Hair follicle dermal papilla cell (primary cell): ENCODE data around the gene ZBTB14. TPM values are rescaled to one million over a fixed set of nuclear protein-coding genes. Genes with fewer than 3 reads are reported as not detected.

Source experiments
- total RNA-seq: library from RNA; depleted of rRNA; stranded (reverse); fragments of >200 nt; gene quantifications from 2 replicates; pipeline ENCODE4 v1.2.3, GENCODE V29; 2012

The ZBTB14 gene, protein sequence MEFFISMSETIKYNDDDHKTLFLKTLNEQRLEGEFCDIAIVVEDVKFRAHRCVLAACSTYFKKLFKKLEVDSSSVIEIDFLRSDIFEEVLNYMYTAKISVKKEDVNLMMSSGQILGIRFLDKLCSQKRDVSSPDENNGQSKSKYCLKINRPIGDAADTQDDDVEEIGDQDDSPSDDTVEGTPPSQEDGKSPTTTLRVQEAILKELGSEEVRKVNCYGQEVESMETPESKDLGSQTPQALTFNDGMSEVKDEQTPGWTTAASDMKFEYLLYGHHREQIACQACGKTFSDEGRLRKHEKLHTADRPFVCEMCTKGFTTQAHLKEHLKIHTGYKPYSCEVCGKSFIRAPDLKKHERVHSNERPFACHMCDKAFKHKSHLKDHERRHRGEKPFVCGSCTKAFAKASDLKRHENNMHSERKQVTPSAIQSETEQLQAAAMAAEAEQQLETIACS
- 14.2 and 14.6 TPM in 2 replicates for total RNA-seq

DNA sequence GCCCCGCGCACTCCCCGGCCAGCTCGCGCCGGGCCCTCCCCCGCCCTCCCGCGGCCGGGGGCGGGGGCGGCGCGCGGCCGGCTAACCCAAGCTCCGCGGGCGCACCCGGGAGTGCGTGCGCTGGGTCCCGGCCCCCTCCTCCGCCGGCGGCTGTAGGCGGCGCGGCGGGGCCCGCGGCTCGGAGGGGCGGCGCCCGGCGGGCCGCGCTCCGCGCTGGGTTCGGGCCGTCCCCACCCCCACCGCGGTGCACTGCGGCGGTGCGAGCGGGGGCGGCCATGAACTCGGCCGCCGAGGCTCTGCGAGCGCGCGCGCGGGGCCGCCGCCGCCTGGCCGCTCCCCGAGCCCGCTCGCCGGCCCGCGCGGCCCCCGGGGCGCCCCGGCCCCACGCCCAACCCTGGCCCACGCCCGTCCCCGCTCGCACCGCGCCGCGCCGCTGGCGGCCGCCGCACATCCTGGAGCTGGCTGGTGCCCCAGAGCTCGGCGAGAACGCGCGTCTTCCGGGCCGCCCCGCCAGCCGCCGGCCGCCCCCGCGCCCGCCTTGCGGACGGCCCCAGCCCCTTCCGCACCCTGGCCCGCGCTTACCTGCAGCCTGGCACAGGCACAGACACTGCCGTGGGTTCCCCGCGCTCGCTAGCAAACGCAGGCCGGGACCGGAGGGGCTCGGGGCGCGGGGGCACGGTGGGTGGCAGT is at the start of gene ZBTB14:
ZBTB14 (minus strand) TSS at position 496 of the 690 bp plus-strand sequence. CDS start 2,480 bp downstream, outside the sequence.

Other genes starting within 250 kb of the ZBTB14 start
- gene AKAIN1, start 98.5 kb downstream of the ZBTB14 start, total RNA-seq, result not detected in 2 replicates
- gene EPB41L3, start 248.3 kb upstream of the ZBTB14 start, total RNA-seq, result 17.6 and 32.0 TPM in 2 replicates